NB4 (cell line): ENCODE measurements around the gene CDC42EP1.

ENCODE experiments used
- DNase-seq: peaks from one replicate; pipeline ENCODE4 v3.0.0; 2010; ENCODE audit warnings: low read depth
- H3K4me3 ChIP-seq: one replicate; pipeline ENCODE4 v1.5.1; 2011; ENCODE audit warnings: mild to moderate bottlenecking, low read depth, low read length, moderate library complexity
- MYC ChIP-seq: IDR thresholded peaks from 2 replicates; pipeline ENCODE4 v1.6.1; 2011; ENCODE audit warnings: low read depth, low read length
- POLR2A ChIP-seq: IDR thresholded peaks from 2 replicates; pipeline ENCODE4 v1.6.1; 2011; ENCODE audit warnings: mild to moderate bottlenecking; ENCODE audit not compliant: insufficient read length; ENCODE audit errors: extremely low read depth
- TF ChIP-seq, protein P1 (sequence below): IDR thresholded peaks from one replicate; pipeline ENCODE4 v1.5.1; 2012; ENCODE audit warnings: low read depth, low read length
- TF ChIP-seq, protein P2 (sequence below): IDR thresholded peaks from 2 replicates; pipeline ENCODE4 v1.6.1; 2011; ENCODE audit warnings: low read depth, low read length

The CDC42EP1 gene

DNA sequence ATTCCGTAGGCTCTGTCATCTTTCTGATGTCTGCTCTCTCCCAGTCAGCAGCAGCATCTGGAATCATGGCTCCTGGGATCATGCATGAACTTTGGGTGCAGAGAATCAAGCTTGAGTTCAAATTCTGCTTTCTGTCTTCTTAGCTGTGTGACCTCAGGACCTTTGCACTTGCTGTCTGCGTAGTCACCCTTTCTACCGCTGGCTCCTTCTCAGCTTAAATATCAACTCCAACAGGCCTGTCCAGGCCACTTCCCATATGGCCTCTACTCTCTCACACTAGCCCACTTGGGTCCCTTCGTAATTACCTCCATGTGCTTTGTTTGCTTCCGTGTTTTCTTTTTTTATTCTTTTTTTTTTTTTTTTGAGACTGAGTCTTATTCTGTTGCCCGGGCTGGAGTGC is 43.8 kb downstream of the CDC42EP1 start:
- TF ChIP-seq POLR2A = no peak
- TF ChIP-seq, protein P1, sequence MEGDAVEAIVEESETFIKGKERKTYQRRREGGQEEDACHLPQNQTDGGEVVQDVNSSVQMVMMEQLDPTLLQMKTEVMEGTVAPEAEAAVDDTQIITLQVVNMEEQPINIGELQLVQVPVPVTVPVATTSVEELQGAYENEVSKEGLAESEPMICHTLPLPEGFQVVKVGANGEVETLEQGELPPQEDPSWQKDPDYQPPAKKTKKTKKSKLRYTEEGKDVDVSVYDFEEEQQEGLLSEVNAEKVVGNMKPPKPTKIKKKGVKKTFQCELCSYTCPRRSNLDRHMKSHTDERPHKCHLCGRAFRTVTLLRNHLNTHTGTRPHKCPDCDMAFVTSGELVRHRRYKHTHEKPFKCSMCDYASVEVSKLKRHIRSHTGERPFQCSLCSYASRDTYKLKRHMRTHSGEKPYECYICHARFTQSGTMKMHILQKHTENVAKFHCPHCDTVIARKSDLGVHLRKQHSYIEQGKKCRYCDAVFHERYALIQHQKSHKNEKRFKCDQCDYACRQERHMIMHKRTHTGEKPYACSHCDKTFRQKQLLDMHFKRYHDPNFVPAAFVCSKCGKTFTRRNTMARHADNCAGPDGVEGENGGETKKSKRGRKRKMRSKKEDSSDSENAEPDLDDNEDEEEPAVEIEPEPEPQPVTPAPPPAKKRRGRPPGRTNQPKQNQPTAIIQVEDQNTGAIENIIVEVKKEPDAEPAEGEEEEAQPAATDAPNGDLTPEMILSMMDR = no peak
- no peak for TF ChIP-seq MYC
- TF ChIP-seq, protein P2, sequence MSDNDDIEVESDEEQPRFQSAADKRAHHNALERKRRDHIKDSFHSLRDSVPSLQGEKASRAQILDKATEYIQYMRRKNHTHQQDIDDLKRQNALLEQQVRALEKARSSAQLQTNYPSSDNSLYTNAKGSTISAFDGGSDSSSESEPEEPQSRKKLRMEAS = no peak
- DNase-seq = no peak
- H3K4me3 ChIP-seq = no peak overlapping the region

DNA sequence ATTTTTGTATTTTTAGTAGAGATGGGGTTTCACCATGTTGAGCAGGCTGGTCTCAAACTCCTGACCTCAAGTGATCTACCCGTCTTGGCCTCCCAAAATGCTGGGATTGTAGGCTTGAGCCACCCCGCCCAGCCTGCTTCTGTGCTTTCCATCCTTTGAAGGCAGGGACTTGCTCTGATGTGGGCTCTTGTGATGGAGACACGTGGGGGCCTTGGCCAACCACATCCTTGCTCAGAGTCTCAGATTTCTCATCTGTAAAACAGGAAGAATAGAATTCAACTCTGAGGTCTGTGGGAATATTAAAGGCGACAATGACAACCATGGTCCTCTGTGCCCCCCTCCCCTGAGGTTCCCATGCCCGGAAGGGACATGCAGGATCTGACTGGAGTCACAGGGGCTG is 44.6 kb downstream of the CDC42EP1 start:
- TF ChIP-seq, protein P2 = peak; percentile 48; the same call in 1 of the 2 replicates
- TF ChIP-seq POLR2A (no peak), MYC (no peak)
- TF ChIP-seq, protein P1 = no peak
- H3K4me3 ChIP-seq = no peak overlapping the region
- DNase-seq = no peak

DNA sequence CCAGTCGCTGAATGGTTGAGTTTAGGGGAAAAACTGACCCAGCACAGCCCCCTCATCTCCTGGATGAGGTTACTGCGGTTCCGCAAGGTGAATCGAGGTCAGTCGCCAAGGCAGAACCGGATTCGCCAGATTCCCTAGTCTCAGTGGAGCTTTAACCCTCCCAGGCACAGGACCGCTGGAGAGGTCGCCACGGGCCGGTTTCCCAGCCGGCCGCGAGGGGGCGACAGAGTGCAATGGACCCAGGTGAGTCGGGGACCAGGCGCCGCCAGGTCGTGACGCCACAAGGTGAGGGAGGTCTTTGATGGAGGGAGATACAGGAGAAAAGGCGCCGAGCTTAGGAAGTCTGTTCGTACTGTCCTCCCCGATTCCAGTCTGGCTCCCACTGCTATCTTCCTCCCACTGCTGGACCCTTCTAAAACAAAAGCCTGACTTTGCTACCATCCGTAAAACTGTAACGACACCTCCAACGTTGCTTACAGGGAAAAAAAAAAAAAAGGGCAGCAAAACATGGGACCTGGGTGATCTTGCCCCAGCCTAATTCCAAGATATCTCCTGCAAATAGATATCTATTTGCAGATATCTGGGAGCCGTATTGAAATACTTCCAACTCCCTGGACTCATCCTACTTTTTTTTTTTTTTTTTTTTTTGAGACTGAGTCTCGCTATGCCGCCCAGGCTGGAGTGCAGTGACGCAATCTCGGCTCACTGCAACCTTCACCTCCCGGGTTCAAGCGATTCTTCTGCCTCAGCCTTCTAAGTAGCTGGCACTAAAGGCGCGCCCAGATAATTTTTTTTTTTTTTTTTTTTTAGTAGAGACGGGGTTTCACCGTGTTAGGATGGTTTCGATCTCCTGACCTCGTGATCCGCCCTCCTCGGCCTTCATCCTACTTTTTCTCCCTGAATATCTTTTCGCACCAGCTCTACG is 47.0 kb downstream of the CDC42EP1 start:
- TF ChIP-seq, protein P1 = peak; percentile 93
- no peak for TF ChIP-seq MYC

DNA sequence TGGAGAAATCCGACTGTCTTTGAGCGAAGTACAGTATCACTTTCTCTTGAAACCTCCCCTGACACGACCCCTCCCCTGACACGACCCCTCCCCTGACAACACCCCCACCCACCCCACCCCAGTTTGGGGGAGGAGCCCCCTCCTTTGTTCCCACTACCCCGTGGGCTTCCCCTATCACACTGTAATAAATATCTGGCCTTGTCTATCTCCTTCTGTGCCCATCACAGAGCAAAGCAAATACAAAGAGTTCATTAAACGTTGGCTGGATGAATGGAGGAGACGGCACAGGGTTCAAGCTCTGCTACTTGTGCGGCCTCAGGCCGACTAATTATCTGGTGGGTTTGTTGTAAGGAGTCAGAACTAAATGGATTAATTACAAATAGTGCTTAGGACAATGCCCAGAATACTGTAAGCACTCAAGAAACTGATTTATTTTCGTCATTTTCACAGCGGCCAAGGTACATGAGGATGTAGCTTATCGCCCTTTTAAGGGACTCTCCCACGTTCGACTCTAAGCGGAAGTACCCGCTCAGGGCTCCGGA is 47.7 kb downstream of the CDC42EP1 start:
- no peak for TF ChIP-seq POLR2A
- no peak for TF ChIP-seq MYC
- TF ChIP-seq, protein P1 = no peak
- TF ChIP-seq, protein P2 = no peak; the same call in 1 of the 2 replicates
- no peak for DNase-seq
- peak overlapping the region; percentile 55 for H3K4me3 ChIP-seq

More for the DNA sequence above, 47.0 kb downstream of the CDC42EP1 start:
- no peak overlapping the region for H3K4me3 ChIP-seq
- peak; percentile 75 for DNase-seq

DNA sequence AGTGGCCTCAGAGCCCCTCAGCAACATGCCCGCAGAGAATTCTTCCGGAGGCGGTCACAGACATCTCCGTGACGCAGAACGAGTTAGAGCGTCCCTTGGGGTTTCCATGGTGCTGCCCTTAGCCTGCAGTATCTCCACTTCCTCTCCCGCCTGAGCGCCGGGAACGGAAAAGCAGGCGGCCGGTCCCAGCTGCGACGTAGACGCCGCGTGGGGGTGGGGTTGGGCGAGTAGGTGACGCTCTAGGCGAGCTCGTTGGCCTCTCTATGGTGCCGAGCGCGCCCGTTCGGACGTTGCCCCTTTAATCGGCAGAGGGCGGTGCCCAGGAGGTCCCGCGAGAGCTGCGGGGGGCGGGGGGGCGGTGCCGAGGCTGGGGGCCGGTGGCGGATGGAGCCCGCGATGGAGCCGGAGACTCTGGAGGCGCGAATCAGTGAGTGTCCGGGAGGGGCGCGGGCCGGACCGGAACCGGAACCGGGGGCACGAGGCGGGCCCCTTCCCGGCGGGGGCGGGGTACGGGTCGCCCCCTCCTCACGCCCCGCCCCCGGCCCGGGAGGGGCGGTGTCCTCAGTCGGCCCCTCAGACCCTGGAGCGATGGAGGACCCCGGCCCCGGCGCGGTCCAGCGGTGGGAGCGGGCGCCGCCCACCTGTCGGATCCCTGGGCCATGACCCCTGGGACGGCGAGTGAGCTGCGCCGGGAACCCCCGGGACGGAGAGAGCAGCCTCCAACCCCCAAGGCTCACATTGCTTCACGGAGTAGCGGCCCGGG is 48.4 kb downstream of the CDC42EP1 start, which contains the start of gene GGA1:
Gene GGA1 (plus strand): TSS at position 358 of the 763 bp plus-strand sequence. CDS start 27 bp downstream, at position 385.
- peak within 1 kb of the TSS; percentile 98 for H3K4me3 ChIP-seq
- peak; percentile 98 for DNase-seq
- TF ChIP-seq, protein P1 = no peak
- TF ChIP-seq POLR2A = no peak
